H1 (cell line): ENCODE data around the gene SLFN5. TPM values are rescaled to one million over a fixed set of nuclear protein-coding genes. Genes with fewer than 3 reads are reported as not detected.

Experiments
- CTCF ChIA-PET: fragments of 300-600 bp; sonication (Branson Sonifier 250); formaldehyde crosslinking; loops from one replicate; lab custom pipeline; 2021; ENCODE audit not compliant: partially characterized antibody; lab: Charles Lee
- POLR2A ChIA-PET: fragments of 300-600 bp; sonication (Branson Sonifier 250); formaldehyde crosslinking; loops from one replicate; lab custom pipeline; 2021; ENCODE audit warnings: inconsistent platforms; ENCODE audit not compliant: partially characterized antibody; lab: Charles Lee
- DNase-seq, 2 experiments: peaks; one replicate each; pipeline versions ENCODE4 v3.0.0 to v3.0.0-alpha.2; 2010 to 2022; ENCODE audit warnings: low spot score in 2 of 2, low read depth in 1 of 2, mixed read lengths in 1 of 2
- FAIRE-seq: peaks from 2 replicates; lab custom pipeline; 2011; peaks lifted over from hg19 to GRCh38; lab: Jason Lieb, UNC
- H2AFZ ChIP-seq: 2 replicates; pipeline ENCODE4 v1.8.1; 2012; ENCODE audit warnings: low read length, inconsistent platforms
- H2AK5ac ChIP-seq: 2 replicates; pipeline ENCODE4 v1.6.1; 2013; ENCODE audit warnings: low read depth, low read length
- H2BK120ac ChIP-seq: replicated peaks from 2 replicates; pipeline ENCODE3; 2013; ENCODE audit warnings: low read depth, low read length, inconsistent platforms
- H2BK12ac ChIP-seq: 2 replicates; pipeline ENCODE4 v1.6.1; 2013; ENCODE audit warnings: low read depth, low read length
- H2BK15ac ChIP-seq: 2 replicates; pipeline ENCODE4 v1.6.1; 2013; ENCODE audit warnings: low read length
- H2BK20ac ChIP-seq: 2 replicates; pipeline ENCODE4 v1.6.1; 2013; ENCODE audit warnings: low read length
- H2BK5ac ChIP-seq: 2 replicates; pipeline ENCODE4 v1.6.1; 2013; ENCODE audit warnings: low read depth, low read length
- H3K14ac ChIP-seq: 2 replicates; pipeline ENCODE4 v1.6.1; 2013; ENCODE audit warnings: inconsistent platforms; ENCODE audit not compliant: insufficient read length
- H3K18ac ChIP-seq: 2 replicates; pipeline ENCODE4 v1.6.1; 2013; ENCODE audit warnings: low read length; ENCODE audit errors: extremely low read depth
- H3K23ac ChIP-seq: 2 replicates; pipeline ENCODE4 v1.6.1; 2013; ENCODE audit warnings: inconsistent platforms; ENCODE audit not compliant: insufficient read length
- H3K23me2 ChIP-seq: 2 replicates; pipeline ENCODE4 v1.6.1; 2013; ENCODE audit warnings: low read depth, low read length
- H3K27ac ChIP-seq: 2 replicates; pipeline ENCODE4 v1.6.1; 2011; ENCODE audit warnings: low read depth, low read length, inconsistent platforms
- H3K27me3 ChIP-seq, 4 experiments: replicated peaks in 1 of 4; 1 replicate in 1 of 4; 2 replicates in 3 of 4; pipeline versions ENCODE4 v1.6.1 to v1.8.1; 2011 to 2013; ENCODE audit warnings: low read length in 3 of 4, mild to moderate bottlenecking in 3 of 4, inconsistent platforms in 2 of 4, mixed read lengths in 2 of 4, moderate library complexity in 1 of 4; ENCODE audit not compliant: control insufficient read depth in 3 of 4, insufficient read depth in 3 of 4; ENCODE audit errors: extremely low read depth in 1 of 4
- H3K36me3 ChIP-seq, 4 experiments: 2 replicates each; pipeline versions ENCODE4 v1.6.1 to v1.8.1; 2011 to 2013; ENCODE audit warnings: mild to moderate bottlenecking in 4 of 4, low read length in 3 of 4, moderate library complexity in 2 of 4, control low read depth in 1 of 4, inconsistent platforms in 1 of 4; ENCODE audit not compliant: insufficient read depth in 4 of 4, control insufficient read depth in 2 of 4
- H3K4ac ChIP-seq: replicated peaks from 2 replicates; pipeline ENCODE3; 2013; ENCODE audit warnings: low read length, low read depth, mixed read lengths, inconsistent platforms; ENCODE audit not compliant: insufficient read length
- H3K4me1 ChIP-seq, 4 experiments: replicated peaks in 1 of 4; 1 replicate in 1 of 4; 2 replicates in 3 of 4; pipeline versions ENCODE4 v1.6.1 to v1.8.1; 2011 to 2013; ENCODE audit warnings: low read length in 3 of 4, inconsistent platforms in 2 of 4, mixed read lengths in 1 of 4; ENCODE audit not compliant: insufficient read depth in 4 of 4, control insufficient read depth in 3 of 4
- H3K4me2 ChIP-seq, 2 experiments: 2 replicates each; pipeline versions ENCODE4 v1.6.1 to v1.8.1; 2011 to 2013; ENCODE audit warnings: low read depth in 2 of 2, low read length in 2 of 2, control low read depth in 1 of 2, inconsistent platforms in 1 of 2, mild to moderate bottlenecking in 1 of 2; ENCODE audit not compliant: insufficient read depth in 1 of 2
- H3K4me3 ChIP-seq, 4 experiments: fragments of 200-600, 300-600 bp in 1 of 4; sonication (generic), shearing (Covaris generic), sonication (Bioruptor Twin) in 1 of 4; 2 replicates each; pipeline versions ENCODE4 v1.5.1 to v1.8.1; 2011 to 2016; ENCODE audit warnings: low read length in 4 of 4, low read depth in 3 of 4, control low read depth in 2 of 4, inconsistent platforms in 2 of 4, mild to moderate bottlenecking in 2 of 4, mixed read lengths in 1 of 4, moderate library complexity in 1 of 4; ENCODE audit not compliant: insufficient read depth in 2 of 4; ENCODE audit errors: extremely low read depth in 1 of 4
- H3K56ac ChIP-seq: replicated peaks from 2 replicates; pipeline ENCODE3; 2013; ENCODE audit warnings: low read depth, mild to moderate bottlenecking, mixed read lengths, low read length, inconsistent platforms; ENCODE audit not compliant: insufficient read length
- H3K79me1 ChIP-seq: 2 replicates; pipeline ENCODE4 v1.6.1; 2013; ENCODE audit warnings: low read depth, low read length, control low read depth
- H3K79me2 ChIP-seq, 2 experiments: 2 replicates each; pipeline versions ENCODE4 v1.6.1 to v1.8.1; 2012 to 2013; ENCODE audit warnings: low read length in 2 of 2, mild to moderate bottlenecking in 2 of 2, inconsistent platforms in 1 of 2; ENCODE audit not compliant: insufficient read depth in 2 of 2, control insufficient read depth in 1 of 2
- H3K9ac ChIP-seq, 4 experiments: replicated peaks in 1 of 4; 1 replicate in 1 of 4; 2 replicates in 3 of 4; pipeline versions ENCODE4 v1.6.1 to v1.8.1; 2011 to 2013; ENCODE audit warnings: low read depth in 3 of 4, low read length in 3 of 4, control low read depth in 2 of 4, mild to moderate bottlenecking in 2 of 4, moderate library complexity in 2 of 4, inconsistent platforms in 1 of 4; ENCODE audit errors: extremely low read depth in 1 of 4
- H3K9me3 ChIP-seq, 2 experiments: 2 replicates each; pipeline versions ENCODE4 v1.6.1 to v1.8.1; 2012 to 2013; ENCODE audit warnings: mild to moderate bottlenecking in 2 of 2, moderate library complexity in 2 of 2, control low read depth in 1 of 2, inconsistent platforms in 1 of 2, low read depth in 1 of 2, low read length in 1 of 2, mixed read lengths in 1 of 2; ENCODE audit not compliant: insufficient read depth in 2 of 2
- H4K20me1 ChIP-seq, 2 experiments: replicated peaks in 1 of 2; 2 replicates each; pipeline versions ENCODE3 to v1.8.1; 2011 to 2013; ENCODE audit warnings: inconsistent platforms in 2 of 2, low read length in 2 of 2, mild to moderate bottlenecking in 1 of 2; ENCODE audit not compliant: insufficient read depth in 2 of 2, control insufficient read depth in 1 of 2
- H4K5ac ChIP-seq: 2 replicates; pipeline ENCODE4 v1.6.1; 2013; ENCODE audit warnings: low read length, low read depth, mixed read lengths, inconsistent platforms; ENCODE audit not compliant: insufficient read length
- H4K8ac ChIP-seq: 2 replicates; pipeline ENCODE4 v1.8.0; 2013; ENCODE audit warnings: mild to moderate bottlenecking, moderate library complexity, low read length, inconsistent platforms; ENCODE audit not compliant: insufficient read depth; ENCODE audit errors: extremely low read depth
- H4K91ac ChIP-seq: replicated peaks from 2 replicates; pipeline ENCODE3; 2013; ENCODE audit warnings: low read length, mixed read lengths, inconsistent platforms; ENCODE audit not compliant: insufficient read length
- CHD1 ChIP-seq: IDR thresholded peaks from 2 replicates; pipeline ENCODE4 v1.6.1; 2012; ENCODE audit warnings: low read depth, low read length, improper control_type of control experiment
- FOSL1 ChIP-seq: IDR thresholded peaks from 2 replicates; pipeline ENCODE4 v1.6.1; 2011; ENCODE audit warnings: mild to moderate bottlenecking, low read depth, low read length, moderate library complexity; ENCODE audit not compliant: insufficient read depth
- GABPA ChIP-seq: IDR thresholded peaks from 2 replicates; pipeline ENCODE4 v1.6.1; 2011; ENCODE audit warnings: mild to moderate bottlenecking, low read length, moderate library complexity, borderline replicate concordance; ENCODE audit not compliant: insufficient read depth
- KDM5A ChIP-seq: fragments of 200-600 bp; IDR thresholded peaks from 2 replicates; pipeline ENCODE4 v1.7.1; 2012; ENCODE audit warnings: mild to moderate bottlenecking, low read length, inconsistent platforms, mixed read lengths
- SIRT6 ChIP-seq: IDR thresholded peaks from one replicate; pipeline ENCODE4 v1.7.1; 2012; ENCODE audit warnings: low read length, inconsistent platforms
- ZNF274 ChIP-seq: IDR thresholded peaks from 2 replicates; pipeline ENCODE4 v1.7.0; 2012; ENCODE audit warnings: low read length, borderline replicate concordance; ENCODE audit errors: extremely low read depth
- WGBS, 2 experiments: shearing (Covaris generic) in 1 of 2; methylation state at CpG; one replicate each; pipeline versions ENCODE4 v1.1.6 to v1.1.7; 2013 to 2015; ENCODE audit warnings: low lambda C conversion rate in 2 of 2, mixed read lengths in 2 of 2, inconsistent platforms in 1 of 2, low coverage in 1 of 2, missing lambda C conversion rate in 1 of 2; ENCODE audit not compliant: insufficient replicate concordance in 2 of 2, insufficient coverage in 1 of 2, insufficient read length in 1 of 2; ENCODE audit errors: extremely low coverage in 1 of 2, missing lambda C conversion rate in 1 of 2; 5-methylcytosine and 5-hydroxymethylcytosine counted together
- polyA plus RNA-seq, 7 experiments: library from polyadenylated mRNA; depleted of rRNA in 3 of 7; stranded (reverse) in 5 of 7; unstranded in 2 of 7; fragments of >200 nt in 5 of 7; fragments of 200-250 nt in 2 of 7; gene quantifications; 1 replicate in 5 of 7; 2 replicates in 1 of 7; 4 replicates in 1 of 7; pipeline versions ENCODE4 v1.2.1 to v1.2.3, GENCODE V29; 2011 to 2013; ENCODE audit warnings: missing spikeins in 2 of 7, mixed read lengths in 2 of 7
- total RNA-seq: library from RNA; stranded (reverse); fragmentation: NEBNext Ultra II Directional; extraction: Animal tissue kit (Norgen Biotek cat#: 25700); gene quantifications from 2 replicates; pipeline ENCODE4 v1.2.1, GENCODE V29; 2021

Gene SLFN5
- total and polyA plus RNA-seq, 2 of the 8 experiments (the other 6 are each of a cell fraction or from before 2014, with no cell fraction given): 0.86 to 3.0 TPM

GRCh38 chr17:35254107-35254773 lies 11.4 kb downstream of the SLFN5 start:
- WGBS, 2 experiments: 93% methylated on average over 8 of the region's 8 CpGs; no CpG with 5 or more reads in 1 of the 2 experiments
- Histone ChIP-seq H2BK120ac (no peak overlapping the region), H3K23ac (no peak overlapping the region), H3K4me3 (no peak overlapping the region), H2BK20ac (no peak overlapping the region), H4K5ac (no peak overlapping the region), H3K36me3 (no peaks in the 10 kb centered on the region), H3K14ac (no peak overlapping the region), H2BK5ac (no peak overlapping the region), H4K8ac (no peak overlapping the region), H4K91ac (no peak overlapping the region), H3K27ac (no peak overlapping the region), H3K4me1 (no peaks in the 10 kb centered on the region), H3K79me2 (no peaks in the 10 kb centered on the region), H3K18ac (no peak overlapping the region), H3K79me1 (no peaks in the 10 kb centered on the region), H3K23me2 (no peaks in the 10 kb centered on the region), H3K4me2 (no peak overlapping the region), H3K4ac (no peak overlapping the region), H3K9me3 (no peaks in the 10 kb centered on the region), H2AK5ac (no peak overlapping the region), H3K56ac (no peak overlapping the region), H2AFZ (no peak overlapping the region), H4K20me1 (no peaks in the 10 kb centered on the region), H2BK12ac (no peak overlapping the region), H2BK15ac (no peak overlapping the region), H3K9ac (no peak overlapping the region), H3K27me3 (no peaks in the 10 kb centered on the region)
- ChIA-PET POLR2A (no interaction called here), CTCF (interaction anchor here (1.2 kb wide), 1 partner anchor 59 kb away, joined by 4 read pairs; no protein-coding TSS in a partner anchor)
- TF ChIP-seq FOSL1: no peak
- no peak for TF ChIP-seq KDM5A
- no peak for TF ChIP-seq ZNF274
- TF ChIP-seq GABPA: no peak
- no peak for TF ChIP-seq CHD1
- no peak for TF ChIP-seq SIRT6
- FAIRE-seq: no peak
- no peak for DNase-seq
